Medulla oblongata (tissue), 1 donor: ENCODE results near the gene NHS.
"Not testable (repeated sequence)": the region's sequence is repeated elsewhere in the genome, so short reads cannot be mapped to it uniquely, and the experiment has no call there.

Experiments
- DNase-seq: peaks from one replicate; pipeline ENCODE4 v3.0.0-alpha.2; 2015; ENCODE audit errors: extremely low spot score

NHS gene

DNA sequence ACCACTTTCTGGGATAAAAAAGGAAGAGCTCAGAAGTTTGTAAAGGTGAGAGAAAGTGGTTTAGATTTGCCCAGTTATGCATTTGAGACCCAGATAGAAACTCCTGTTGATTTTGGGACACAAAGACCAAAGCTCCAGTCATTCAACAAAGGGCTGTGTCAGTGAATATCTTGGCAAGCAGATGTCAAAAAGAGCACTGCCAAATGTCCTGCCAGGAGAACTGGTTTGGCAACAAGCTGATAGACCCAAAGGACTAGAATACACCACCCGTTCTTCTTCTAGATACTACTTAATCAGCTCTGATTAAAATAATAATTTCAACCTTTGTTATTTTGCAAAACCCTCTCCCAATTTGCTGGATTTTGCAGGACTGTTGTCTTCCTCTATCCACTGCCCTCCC is 121.4 kb downstream of the NHS start:
- DNase-seq, result no peak

- no peak for DNase-seq
Observed at GRCh38 chrX:17497193-17497592, 122.2 kb downstream of the NHS start.

GRCh38 chrX:17499512-17499911 is 124.5 kb downstream of the NHS start:
- DNase-seq, result no peak

GRCh38 chrX:17500145-17500579 is 125.2 kb downstream of the NHS start:
- no peak for DNase-seq

- no peak for DNase-seq
Observed at GRCh38 chrX:17501746-17502145, 126.7 kb downstream of the NHS start.

- not testable (repeated sequence) for DNase-seq
Observed at GRCh38 chrX:17506352-17506751, 131.4 kb downstream of the NHS start.

DNA sequence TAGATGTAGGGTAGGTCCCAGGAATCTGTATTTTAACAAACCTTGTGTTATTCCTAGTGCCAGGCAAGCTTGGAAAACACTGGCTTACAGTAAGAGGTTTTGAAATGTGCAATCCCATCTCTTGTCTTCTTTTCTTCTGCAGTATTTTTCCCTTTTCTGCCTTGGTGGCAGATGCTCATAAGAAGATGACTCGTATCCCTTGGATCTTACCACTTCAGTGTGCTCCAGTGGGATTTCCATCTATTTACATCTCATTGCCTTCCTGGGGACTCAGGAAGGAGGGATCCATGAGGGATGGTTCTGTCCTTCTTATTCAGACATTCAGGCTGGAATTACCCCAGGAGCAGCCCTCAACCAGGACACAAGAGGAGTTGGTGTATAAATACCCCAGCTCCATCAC is 136.6 kb downstream of the NHS start:
- no peak for DNase-seq

- DNase-seq, result no peak
Observed at GRCh38 chrX:17519358-17519757, 144.4 kb downstream of the NHS start.

- no peak for DNase-seq
Observed at GRCh38 chrX:17520016-17520615, 145.1 kb downstream of the NHS start.

- DNase-seq, result no peak
Observed at GRCh38 chrX:17521871-17522693, 147.1 kb downstream of the NHS start.

DNA sequence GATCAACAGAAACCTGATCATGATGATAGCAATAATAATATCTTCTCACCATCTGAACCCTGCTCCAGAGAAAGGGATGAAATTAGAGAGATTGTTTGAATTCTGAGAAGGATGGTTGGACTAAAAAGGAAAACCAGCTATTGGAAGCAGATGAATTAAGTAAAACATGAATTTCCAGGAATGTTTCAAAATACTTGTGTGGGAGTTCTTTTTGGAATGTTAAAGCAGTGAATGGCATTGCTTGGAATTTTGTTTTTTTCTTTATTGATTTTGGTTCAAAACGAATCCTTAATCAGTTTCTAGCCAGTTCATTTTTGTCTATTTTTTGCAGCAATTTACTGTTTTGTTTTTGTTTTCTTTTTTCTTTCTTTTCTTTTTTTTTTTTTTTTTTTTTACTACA is 150.3 kb downstream of the NHS start:
- no peak for DNase-seq

- DNase-seq, result no peak
Observed at GRCh38 chrX:17525762-17526555, 151.0 kb downstream of the NHS start.

- peak; percentile 57 for DNase-seq
Observed at GRCh38 chrX:17527135-17527701, 152.2 kb downstream of the NHS start.

GRCh38 chrX:17527922-17528321 is 152.9 kb downstream of the NHS start:
- DNase-seq, result peak; percentile 2

GRCh38 chrX:17529151-17529745 is 154.2 kb downstream of the NHS start:
- DNase-seq, result peak; percentile 18

- no peak for DNase-seq
Observed at GRCh38 chrX:17531500-17531899, 156.5 kb downstream of the NHS start.

DNA sequence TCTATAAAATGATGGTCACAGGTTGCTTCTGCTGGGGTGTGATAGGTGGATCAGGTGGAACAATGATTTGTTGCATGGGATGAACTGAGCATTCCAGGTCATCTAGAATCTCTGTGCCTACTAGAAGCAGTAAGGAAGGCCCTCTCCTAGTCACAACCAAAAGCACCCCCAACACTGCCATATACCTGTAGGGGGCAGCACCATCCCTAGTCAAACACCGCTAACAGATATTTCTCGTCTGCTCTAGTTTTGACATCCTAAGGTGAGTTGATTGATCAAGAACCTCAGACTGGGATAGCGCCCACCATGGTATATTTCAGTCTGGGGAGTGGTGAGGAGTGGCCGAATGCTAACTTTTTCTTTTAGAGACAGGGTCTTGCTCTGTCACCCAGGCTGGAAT is 160.2 kb downstream of the NHS start:
- no peak for DNase-seq

- no peak for DNase-seq
Observed at GRCh38 chrX:17537723-17538243, 162.8 kb downstream of the NHS start.

- no peak for DNase-seq
Observed at GRCh38 chrX:17542123-17542522, 167.1 kb downstream of the NHS start.

DNA sequence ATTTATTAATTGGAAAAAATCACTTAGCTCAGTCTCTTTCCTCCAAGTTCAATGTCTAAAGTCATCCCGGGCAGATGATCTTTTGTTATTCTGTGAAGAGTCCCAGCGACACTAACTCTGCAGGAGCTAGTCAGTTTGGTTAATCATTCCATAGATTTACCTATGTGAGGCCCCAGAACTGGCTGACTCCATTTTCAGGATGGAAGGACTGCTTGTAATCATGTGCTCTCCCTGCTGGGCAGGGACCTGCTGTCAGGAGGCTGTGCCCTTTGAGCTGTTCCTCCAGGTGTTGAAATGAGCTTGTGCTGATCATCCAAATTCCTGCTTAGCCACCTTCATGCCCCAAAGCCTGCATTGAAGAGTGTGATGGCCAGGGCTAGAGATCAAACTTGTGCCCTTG is 169.8 kb downstream of the NHS start:
- DNase-seq, result no peak

DNA sequence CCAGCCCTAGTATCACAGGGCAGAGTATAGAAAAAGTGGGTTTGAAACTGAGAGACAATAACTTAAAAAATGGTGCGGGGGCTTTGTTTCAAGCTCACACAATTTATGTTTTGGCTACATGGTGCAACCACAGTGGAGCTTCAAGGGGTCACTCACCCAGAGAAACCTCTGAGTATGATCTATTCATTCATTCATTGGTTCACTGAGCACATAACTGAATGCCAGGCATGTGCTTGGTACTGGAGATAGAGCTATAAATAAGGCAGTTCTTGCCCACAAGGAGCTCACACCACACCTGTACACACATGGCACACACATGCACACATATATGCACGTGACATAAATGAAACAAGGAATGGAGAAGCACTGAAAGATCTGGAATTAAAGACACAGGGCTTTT is 171.4 kb downstream of the NHS start:
- no peak for DNase-seq

GRCh38 chrX:17547658-17548057 is 172.7 kb downstream of the NHS start:
- no peak for DNase-seq
